NCI-H2029 treated with DMSO at 0.1 percent for 48 hours (cell line): ENCODE measurements around the gene FCER1G.
"Not testable (repeated sequence)": the region's sequence is repeated elsewhere in the genome, so short reads cannot be mapped to it uniquely, and the experiment has no call there.

Experiments used
- DNase-seq: peaks from one replicate; lab custom pipeline; 2025; lab: John Stamatoyannopoulos, UW

Gene FCER1G

DNA sequence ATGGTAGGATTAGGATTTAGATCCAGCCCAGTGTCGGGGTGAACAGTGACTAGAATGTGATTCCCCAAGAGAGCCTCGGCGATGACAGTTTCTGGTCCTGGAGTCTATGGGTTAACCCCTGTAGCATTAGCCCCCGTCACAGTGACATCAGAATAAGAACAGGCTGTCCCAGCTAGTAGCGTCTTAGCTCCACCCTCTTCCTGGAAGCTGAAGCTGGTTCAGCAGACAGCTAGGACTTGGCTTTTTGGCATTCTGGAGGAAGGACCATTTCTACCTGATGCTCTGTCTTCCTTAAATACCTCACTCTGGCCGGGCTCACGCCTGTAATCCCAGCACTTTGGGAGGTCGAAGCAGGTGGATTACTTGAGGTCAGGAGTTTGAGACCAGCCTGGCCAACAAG lies 7.9 kb upstream of the FCER1G start:
- DNase-seq: no peak

DNA sequence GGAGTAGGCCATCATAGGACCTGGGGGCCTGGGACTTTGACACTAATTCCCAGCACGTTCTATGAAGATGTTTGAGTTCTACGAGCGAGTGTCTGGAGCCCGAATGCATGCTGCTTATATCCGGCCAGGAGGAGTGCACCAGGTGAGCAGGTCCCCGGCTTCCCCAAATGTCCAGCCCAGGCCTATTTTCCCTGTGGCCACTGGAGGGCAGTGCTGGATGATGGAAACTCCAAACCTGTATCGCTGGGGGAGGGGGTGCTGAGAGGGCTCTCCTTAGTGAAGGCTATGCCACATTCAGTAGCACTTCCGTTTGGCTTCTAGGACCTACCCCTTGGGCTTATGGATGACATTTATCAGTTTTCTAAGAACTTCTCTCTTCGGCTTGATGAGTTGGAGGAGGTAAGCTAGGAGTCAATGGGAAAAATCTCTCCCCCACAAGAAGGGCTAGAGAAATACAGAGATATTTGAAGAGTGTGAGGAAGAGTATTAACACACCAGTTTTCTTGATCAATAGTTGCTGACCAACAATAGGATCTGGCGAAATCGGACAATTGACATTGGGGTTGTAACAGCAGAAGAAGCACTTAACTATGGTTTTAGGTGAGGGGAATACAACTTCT lies 5.2 kb upstream of the FCER1G start:
- peak; percentile 55 for DNase-seq

DNA sequence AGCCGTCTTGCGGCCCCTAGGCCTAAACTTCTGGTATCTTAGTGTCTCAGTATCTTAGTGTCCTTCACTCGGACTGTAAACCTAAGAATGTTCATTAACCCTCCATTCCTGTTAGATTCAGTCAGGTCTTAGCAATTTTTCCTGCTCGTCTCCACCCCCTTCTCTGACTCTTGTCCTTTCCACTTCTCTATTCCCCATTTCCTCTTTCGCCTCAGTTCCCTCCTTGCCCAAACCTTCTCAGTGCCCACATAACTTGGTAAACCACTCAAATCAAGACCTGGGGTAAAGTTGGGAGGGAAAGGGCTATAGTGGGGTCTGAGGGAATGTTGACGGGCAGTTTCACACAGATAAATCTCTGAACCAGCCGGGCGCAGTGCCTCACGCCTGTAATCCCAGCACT lies 726 bp upstream of the FCER1G start:
- no peak for DNase-seq

DNA sequence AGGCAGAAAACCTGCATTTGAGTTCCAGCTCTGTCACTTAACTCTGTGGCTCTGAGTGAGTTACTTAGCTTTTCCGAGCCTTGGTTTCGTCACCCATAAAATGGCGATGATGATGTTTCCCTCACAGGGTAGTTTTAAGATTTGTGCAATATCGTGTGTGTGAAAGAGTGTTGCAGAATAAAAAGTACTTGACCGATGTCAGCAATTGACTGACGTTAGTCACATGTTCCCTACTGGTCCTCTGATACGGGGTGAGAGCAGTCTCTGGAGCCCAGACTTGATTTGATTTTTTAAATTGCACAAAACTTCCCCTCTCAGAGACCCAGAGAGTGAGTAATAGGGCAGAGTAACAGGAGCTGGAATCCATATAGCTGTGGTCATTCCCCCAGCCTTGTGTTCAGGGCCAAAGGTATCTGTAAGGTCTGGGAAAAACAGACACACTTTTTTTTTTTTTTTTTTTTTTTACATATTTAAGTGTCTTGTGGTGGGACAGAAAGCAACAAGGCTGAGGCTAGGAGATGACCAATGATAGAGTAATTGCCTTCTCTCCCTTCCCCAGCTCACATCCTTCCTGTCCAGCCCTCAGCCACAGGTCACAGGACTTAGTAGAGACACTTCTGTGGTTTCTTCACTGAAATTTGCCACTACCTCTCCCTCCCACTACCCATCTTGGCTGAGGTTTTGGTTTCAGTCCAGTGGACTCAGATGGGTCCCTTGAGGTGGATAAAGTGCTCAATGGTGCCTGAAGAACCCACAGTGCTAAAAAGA lies 2.0 kb downstream of the FCER1G start:
- DNase-seq: no peak

DNA sequence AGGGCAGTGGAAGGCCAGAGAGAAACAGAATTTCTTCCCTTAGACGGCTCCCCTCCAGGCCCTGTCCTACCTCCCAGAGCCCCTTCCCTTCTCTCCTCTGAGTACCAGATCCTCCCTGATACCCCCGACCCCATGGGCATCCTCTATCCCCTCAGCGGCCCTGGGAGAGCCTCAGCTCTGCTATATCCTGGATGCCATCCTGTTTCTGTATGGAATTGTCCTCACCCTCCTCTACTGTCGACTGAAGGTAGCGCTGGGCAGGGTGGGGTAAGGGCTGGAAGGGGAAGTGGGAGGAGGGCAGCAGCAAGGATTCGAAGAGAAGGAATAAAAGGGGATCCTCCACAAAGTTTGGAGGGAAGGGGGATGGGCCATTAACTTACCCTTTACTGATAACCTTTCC lies 2.7 kb downstream of the FCER1G start:
- DNase-seq: no peak

DNA sequence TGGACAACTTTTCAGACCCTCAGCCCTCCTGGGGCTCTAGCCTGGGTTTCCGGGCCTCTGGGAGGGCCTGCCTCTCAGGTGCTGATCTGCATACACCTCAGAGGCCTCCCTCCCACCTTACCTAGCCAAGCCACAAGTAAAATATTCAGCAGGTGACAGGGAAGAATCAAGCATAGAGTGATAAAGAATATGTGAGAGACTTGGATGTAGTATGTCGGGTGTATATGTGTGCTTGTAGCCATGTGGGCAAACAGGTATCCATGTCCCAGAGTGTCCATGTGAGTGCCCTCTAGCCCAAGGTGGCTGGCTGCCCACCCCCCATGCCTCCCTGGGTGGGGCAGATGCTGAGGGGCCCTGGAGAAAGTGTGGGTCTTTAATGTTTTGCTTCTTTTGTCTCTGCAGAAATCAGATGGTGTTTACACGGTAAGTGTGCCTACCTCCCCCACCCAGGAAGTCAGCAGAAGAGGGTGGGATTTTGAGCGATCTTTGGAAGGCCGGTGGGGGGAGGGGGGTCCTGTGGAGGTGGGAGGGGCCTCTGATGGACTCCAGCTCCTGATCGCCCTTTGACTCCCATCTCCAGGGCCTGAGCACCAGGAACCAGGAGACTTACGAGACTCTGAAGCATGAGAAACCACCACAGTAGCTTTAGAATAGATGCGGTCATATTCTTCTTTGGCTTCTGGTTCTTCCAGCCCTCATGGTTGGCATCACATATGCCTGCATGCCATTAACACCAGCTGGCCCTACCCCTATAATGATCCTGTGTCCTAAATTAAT lies 3.4 kb downstream of the FCER1G start:
- DNase-seq: no peak

DNA sequence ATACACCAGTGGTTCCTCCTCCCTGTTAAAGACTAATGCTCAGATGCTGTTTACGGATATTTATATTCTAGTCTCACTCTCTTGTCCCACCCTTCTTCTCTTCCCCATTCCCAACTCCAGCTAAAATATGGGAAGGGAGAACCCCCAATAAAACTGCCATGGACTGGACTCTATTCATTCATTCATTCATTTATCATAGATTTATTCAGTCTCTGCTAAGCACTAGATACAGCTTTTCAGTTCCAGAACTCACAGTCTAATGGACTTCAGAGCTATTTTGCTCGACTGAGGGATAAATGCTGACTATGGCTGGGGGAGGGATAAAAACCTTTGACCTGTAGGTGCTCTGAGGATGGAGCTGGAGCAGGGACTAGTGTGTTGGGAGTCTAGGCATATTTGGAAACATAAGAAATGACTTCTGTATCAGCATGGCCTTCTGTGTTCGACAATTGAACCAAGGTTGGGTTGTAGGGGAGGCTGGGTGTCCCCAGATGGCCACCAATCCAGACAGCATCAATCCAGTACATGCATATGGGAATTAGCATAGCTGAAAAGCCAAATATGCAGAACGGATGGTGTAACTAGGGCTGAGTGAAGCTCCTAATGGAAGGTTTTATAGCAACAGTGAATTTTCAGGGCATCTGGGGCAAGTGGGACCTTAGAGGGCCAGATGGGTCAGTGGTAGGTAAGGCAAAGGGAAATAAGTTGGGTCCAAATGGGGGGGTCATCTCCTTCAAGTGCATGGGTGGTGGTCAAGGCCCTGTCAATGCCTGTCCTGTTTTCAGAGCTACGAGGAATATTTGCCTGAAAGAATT lies 4.2 kb downstream of the FCER1G start:
- no peak for DNase-seq

DNA sequence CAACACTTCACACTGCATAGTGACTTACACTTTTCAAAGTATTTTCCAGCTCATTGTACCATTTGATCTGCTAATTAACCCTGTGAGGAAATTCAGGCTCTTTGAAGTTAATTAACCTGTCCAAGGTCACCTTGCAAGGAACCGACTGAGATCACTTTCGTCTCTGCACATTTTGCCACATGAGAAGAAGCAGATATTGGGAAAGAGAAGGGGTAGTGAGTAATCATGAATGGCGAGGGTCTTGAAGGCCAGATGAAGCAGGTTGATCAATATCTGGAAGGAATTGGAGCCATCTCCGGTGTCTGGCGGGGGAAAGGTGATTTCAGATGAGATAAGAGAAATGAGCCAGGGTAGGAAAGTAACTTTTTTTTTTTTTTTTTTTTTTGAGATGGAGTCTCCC lies 4.9 kb downstream of the FCER1G start:
- no peak for DNase-seq

DNA sequence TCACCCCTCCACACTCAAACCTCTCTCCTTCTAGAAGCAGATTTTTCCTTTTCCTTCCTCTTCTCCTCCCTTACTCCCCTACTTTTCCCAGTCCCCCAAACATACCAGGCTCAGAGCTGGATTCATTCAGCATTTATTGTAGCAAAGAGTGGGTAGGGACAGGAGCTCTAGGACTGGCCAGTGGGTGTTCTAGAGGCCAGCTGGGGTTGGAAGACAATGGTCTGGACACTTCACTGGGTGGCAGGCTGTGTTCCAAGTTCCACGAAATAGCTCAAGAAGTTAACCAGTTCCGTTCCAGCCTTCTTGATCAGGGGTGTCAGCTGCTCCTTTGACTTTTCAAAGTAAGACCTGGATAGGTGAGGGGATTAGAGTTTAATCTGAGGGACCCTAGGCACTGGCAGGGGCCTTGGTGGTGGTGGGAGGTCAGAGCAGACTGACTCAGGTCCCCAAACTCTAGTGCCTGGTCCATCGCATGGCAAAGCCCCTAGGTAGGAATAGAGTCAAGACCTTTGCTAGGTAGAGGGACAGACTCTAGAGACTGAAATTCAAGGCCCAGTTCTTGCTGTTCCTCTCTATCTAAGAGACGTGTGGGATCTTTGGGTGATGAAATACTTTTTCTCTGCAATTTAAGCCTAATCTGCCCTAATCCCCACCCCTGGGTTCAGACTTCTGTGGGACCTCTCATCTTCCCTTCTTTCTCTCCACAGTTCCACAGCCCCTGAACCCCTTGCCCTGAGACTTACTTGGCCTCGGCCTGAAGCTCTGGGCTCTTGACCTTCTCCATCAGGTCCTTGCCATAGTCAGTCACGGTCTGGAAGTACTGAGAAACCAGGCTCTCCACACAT lies 7.3 kb downstream of the FCER1G start:
- DNase-seq: no peak

DNA sequence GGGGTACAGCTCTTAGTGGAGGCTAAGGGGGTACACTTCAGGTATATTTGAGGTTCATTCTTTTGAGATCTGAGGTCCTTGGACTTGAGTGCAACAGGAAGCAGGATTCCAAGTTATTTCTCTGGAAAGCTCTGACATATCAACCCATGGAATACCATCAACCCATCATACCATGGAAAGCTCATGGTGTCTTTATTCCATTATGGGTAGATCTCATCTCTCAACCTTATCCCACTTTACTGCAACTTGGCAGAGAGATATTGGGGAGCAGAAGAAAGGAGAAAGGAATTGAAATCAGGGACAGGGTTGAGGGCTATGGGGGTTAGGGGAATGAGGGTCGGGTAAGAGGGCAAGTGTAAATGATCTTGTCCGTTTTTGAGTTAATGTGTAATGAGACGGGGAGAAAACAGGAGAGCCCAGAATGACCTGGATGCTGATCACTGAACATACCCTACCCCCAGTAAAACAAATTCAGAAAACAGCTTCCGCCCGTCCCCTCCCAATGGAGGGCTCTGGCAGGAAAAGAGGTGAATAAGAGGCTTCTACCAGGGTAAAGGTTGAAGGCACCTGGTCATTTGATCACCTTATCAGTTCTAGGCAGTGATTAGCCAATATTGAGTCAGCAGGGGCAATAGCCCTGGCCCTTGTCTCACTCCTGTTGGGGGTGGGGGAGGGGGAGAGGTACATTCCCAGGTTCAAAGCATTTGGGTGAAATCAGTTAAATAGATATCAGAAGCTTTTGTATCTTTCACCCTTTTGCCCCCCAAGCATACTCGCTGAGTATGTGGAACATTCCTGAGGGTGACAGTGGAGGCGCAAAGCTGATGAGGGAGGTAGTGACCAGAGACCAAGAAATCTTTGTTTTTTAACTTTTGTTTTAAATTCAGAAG lies 9.0 kb downstream of the FCER1G start:
- no peak for DNase-seq

DNA sequence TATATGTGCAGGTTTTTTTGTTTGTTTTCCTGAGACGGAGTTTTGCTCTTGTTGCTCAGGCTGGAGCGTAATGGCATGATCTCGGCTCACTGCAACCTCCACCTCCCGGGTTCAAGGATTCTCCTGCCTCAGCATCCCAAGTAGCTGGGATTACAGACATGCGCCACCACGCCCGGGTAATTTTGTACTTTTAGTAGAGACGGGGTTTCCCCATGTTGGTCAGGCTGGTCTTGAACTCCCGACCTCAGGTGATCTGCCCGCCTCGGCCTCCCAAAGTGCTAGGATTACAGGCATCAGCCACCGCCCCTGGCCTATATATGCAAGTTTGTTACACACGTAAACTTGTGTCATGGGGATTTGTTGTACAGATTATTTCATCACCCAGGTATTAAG lies 9.6 kb downstream of the FCER1G start:
- not testable (repeated sequence) for DNase-seq

DNA sequence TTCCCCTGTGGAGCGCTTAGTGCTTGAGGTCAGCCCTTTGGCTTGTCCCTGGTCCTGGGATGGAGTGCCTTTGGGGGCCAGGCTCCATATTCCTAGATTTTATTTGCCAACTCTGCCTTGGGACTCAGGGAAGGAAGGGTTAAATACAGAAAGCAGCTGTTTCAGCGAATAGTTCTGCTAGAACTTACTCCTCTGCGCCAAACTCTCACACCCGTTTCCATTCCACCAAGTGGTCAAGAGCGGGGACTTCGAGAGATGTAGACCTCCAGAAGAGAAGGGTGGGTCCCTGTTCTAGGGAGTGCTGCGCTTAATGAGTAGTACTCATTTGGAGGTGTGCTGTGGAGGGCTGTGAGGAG lies 10.1 kb downstream of the FCER1G start:
- DNase-seq: no peak

DNA sequence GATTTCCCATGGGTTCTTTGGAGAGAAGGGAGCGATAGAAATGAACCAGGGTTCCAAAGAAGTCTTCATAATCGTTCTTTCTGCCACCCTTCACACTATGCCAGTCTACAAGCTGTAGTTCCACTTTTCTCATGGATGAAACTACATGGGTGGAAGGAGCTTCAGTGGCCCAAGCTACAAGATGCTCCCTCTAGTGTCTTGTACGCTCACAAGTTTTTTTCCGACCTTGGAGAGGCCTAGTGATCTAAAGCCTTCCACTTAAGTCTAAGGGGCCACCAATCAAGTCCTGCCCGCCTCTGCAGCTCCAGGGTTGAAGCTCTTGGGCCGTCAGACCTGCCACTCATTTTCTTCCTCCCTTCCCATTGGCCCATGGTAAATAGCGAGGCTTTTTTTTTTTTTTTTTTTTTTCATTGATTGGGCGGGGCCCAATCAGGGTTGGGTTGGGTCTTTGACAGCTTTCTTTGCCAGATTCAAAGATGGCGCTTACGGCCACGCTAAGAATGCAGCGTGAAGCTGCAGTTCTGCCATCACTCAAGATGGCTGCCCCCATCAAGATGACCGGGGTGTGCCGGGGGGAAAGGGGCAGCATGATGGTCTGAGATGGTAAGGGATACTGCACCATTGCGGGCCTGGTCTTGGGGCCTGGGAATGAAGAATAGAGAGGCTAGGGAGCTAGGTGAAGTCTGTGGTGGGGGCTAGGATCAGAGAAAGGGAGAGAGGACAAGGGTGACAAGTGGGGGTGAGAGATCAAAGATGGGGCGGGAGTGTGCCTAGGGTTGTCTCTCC lies 10.6 kb downstream of the FCER1G start, which contains the start of gene TOMM40L:
TOMM40L (plus strand) TSS at position 527 of the 786 bp plus-strand sequence. CDS start 430 bp downstream, outside the sequence.
- DNase-seq: peak; percentile 82

DNA sequence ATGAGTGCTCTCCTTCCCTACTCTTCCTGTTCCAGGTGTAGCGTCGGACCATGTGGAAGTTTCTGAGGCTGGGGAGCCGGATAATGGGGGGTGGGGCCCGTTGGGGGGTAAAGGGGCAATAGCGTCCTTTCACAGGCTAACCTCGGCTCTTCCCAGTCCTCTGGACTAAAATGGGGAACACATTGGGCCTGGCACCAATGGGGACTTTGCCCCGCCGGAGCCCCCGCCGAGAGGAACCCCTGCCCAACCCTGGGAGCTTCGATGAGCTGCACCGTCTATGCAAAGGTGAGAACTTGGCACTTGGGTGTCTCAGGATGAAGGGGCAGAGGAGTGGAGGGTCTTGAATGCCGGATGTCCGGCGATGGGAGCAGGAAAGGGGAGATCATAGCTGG lies 11.2 kb downstream of the FCER1G start:
- DNase-seq: no peak

DNA sequence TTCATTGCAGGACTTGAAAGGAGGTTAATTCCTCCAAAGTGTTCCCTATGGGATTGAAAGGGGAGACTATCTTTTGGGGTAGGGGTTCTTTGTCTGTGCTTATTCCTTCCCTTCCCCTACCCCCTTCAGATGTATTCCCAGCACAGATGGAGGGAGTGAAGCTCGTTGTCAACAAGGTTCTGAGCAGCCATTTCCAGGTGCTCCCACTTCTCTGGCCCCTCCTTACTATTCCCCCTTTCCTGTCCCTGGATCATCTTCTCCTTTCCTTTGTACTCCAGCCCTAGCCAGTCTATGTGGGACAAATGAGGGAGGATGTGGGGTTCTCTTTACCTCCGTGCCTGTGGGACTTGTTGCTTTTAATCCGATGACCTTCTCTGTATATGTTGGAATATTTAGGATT lies 11.7 kb downstream of the FCER1G start:
- DNase-seq: no peak

DNA sequence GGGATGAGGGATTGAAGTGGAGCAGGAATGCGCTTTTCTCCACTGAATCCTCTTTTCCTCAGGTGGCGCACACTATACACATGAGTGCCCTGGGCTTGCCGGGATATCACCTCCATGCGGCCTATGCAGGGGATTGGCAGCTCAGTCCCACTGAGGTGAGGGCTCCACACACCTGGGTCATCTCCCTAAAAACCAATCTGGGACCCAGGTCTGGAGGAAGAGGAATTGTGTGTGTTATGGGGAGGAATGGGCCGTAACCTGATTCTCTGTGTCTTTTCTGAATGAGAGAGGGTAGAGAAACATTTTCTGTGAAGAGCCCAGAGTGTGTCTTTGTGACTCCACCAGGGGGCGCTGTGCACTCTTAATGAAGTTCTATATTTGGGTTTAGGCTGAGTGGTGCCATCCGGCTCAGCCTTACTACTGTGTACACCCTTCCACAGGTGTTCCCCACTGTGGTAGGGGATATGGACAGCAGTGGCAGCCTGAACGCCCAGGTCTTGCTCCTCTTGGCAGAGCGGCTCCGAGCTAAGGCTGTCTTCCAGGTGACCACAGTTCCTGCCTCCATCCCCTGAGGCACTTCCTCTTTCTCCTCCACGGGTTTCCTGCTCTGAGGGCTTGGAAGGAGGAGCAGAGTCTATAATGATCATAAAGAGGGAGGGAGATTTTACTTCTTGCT lies 12.2 kb downstream of the FCER1G start:
- DNase-seq: peak; percentile 73

DNA sequence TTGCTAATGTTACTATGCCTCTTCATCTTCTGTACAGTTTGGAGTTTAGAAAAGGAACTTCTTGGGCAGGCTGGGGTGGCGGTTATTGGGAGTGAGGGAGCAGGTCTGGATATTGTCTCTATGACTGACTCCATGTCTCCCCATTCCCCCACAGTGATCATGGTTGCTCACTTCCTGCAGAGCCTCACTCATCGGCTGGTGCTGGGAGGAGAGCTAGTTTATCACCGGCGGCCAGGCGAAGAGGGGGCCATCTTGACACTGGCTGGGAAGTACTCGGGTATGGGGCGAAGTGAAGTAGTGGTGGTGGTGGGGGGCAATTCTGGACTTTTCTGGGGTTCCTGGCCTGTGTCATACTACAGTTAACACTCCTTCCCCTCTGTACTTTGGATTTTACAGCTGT lies 12.9 kb downstream of the FCER1G start:
- DNase-seq: no peak

DNA sequence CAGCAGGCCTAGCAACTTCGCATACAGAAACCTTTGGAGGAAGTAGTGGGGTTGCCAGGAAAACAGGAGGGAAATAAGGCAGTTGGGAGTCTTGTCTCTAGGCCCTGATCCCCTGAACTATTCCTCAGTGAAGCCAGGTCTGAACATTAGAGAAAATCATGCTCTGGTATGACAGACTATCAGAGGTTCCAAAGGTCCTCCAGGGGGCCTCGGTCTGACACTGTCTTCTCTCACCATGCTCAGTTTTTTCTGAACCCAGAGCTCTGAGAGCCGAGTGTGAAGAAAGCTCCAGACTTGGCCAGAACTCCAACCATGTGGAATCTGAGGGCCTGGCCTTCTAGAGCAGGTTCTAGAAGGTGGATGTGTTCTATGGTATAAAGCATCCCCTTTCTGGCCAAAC lies 14.8 kb downstream of the FCER1G start:
- no peak for DNase-seq

DNA sequence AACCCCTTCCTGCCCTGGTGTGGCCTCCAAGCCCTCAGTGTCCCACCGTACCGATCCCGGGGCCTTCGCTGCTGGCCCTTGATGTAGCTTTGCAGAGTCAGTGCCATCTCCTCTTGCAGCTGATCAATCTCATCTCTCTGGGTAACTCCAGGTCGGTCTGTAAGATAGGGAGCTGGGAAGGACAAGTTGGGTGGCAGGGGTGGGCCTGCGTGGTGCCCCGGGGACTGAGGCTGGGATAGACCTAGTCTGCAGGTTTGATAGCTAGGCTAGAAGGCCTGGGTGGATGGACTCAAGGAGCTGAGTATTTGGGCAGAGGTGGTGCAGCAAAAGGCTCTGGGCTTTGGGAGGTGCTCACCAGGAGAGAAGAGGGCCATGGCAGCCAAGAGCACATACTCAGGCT lies 15.7 kb downstream of the FCER1G start:
- no peak for DNase-seq
